SH-SY5Y (cell line): Measurements from ENCODE around the gene TNS3.

Source experiments
- GATA2 ChIP-seq: IDR thresholded peaks from 2 replicates; pipeline ENCODE4 v1.6.1; 2011; ENCODE audit warnings: mild to moderate bottlenecking, low read depth, low read length
- GATA3 ChIP-seq: IDR thresholded peaks from 2 replicates; pipeline ENCODE4 v1.6.1; 2011; ENCODE audit warnings: low read depth, mild to moderate bottlenecking, low read length, moderate library complexity

The TNS3 gene

DNA sequence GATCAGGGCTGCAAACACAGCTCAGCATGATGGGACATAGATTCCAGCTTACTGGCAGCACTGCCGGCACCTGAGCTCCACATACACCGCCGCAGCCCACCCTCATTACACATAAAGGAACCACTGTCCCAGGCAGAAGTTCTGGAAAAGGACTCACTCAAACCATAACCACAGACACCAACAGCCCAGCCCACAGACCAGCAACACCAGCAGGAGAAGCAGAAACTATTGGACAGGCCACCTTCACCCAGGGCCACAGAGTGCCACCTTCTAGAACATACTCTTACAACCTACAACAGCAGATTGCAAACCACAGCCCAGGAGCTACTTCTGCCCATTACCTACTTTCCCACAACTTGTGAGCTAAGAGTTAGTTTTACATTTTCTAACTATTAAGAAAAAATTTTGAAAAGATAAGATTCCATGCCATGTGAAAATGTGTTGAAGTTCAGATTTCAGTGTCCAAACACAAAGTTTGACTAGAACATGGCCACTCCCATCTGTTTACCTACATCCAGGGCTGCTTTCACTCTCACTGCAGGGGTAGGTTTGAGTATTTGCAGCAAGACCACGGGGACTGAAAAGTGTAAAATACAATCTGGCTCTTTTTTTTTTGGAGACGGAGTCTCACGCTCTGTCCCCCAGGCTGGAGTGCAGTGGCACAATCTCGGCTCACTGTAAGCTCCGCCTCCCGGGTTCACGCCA is 153.0 kb downstream of the TNS3 start:
- TF ChIP-seq GATA2 (no peak), GATA3 (no peak)

DNA sequence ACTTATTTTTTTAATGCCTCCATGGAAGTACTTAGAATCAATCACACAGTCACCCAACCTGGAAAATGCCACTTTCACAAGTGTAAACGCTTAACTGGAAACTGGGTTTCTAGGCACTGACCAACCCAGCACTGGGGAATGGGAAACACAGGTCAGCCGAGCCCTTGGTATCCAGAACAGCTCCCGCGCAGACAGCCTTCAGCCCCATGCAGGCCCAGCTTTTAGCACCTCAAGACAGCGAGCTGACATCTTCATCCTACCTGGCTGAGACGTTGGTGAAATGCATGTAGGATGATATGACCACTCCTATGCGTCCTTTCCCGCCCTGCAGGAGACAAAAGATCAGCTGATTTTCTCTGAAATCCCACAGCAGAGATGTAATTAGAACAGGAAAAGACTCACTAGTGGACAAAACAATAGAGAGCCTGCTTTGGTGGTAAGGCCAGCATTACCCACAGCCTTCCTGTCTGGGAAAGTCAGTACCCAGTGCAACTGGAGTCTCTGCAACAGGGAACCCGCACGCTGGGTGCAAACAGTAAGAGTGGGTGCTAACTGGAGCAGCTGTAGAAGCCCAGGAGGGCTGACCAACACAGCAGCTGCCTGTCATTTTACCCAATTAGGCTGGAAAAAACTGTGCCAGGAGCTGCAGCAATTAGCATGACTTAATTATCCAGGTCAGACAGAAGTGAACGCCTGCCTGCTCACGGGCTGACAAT is 153.7 kb downstream of the TNS3 start:
- TF ChIP-seq GATA3: no peak
- peak; percentile 59 for TF ChIP-seq GATA2

GRCh38 chr7:47427051-47427643 is 154.8 kb downstream of the TNS3 start:
- TF ChIP-seq GATA3 (no peak), GATA2 (no peak)

DNA sequence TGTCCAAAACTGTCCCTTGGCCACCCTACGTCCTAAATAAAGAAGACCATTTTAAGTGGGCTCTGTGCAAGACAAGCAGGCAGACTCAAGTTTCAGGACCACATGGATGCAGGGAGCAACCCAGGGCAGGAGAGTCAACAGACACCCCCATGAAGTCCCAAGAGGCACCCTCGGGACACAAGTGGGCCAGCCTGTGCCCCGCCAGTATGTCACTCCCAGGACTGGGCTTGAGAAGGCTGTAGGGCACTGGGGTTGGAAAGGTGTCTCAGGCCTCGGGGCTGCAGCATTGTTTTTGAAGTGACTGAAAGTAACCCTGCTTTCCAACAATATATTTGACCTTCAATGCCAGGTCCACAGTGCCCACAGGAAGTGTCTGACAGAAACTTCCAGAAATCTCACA is 157.4 kb downstream of the TNS3 start:
- no peak for TF ChIP-seq GATA2
- TF ChIP-seq GATA3: no peak

- no peak for TF ChIP-seq GATA2
- TF ChIP-seq GATA3: no peak
Measured at GRCh38 chr7:47423196-47423595, 158.7 kb downstream of the TNS3 start.

DNA sequence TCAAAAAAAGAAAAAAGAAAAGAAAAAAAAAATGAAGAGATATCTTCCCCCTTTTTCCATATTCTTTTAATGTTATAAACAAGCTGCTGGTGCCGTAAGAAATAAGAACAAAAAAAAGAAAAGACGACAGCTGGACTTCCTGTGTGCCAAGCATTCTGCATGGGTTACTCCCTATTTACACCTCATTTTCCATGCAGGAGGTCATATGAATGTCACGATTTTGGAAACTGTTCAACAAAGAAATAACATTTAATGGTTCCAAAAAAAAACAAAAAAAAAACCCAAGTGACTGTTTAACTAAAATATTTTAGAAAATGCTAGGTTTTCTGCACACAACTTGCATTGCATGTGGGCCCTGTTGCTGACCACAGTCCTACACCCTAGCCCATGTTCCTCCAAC is 159.3 kb downstream of the TNS3 start:
- TF ChIP-seq GATA3 (no peak), GATA2 (no peak)

DNA sequence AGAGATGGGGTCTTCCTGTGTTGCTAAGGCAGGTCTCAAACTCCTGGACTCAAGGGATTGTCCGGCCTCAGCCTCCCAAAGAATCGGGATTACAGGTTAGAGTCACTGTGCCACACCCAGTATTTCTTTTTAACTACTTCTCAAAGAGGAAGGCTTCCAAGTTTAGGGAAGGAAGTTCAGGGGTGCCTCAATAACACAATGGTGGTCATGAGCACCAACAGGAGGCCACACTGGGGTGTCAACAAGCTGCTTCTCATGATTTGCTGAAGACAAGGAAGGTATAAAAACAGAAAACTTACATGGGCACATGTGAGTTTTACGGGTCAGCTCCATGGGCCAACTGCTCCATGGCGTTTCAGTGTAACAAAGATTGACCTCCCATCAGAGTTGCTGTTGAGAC is 160.5 kb downstream of the TNS3 start:
- no peak for TF ChIP-seq GATA3
- no peak for TF ChIP-seq GATA2

DNA sequence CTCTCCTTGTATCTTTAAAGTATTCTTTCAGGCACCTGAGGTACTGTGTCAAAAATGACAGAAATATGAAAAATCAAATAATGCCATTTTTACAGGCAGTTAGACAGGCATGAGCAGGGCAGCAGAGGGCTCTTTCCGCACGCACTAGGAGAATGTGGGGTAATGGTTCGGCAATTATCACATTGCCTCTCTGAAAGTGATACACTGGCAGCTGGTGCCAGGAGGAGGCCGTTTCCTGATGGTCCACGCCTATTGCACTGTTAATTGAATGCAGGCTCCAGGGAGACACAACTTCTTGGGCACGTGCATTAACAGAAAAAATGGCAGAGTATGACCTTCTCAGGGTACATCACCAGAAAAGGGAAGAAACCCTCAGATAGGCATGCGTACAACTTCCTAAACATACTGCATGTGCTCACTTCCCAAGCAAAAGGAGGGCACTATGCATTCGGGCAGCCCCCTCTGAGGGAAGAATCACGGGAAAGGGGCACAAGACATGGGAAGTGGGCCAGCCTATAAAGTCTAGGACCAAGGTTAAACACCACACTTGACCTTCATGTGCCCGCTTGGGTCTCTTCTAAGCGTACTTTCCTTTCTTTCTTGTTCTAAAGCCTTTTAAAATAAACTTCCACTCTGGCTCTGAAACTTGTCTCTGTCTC is 161.7 kb downstream of the TNS3 start:
- TF ChIP-seq GATA3 (no peak), GATA2 (no peak)

GRCh38 chr7:47419471-47419870 is 162.4 kb downstream of the TNS3 start:
- TF ChIP-seq GATA2 (no peak), GATA3 (no peak)

DNA sequence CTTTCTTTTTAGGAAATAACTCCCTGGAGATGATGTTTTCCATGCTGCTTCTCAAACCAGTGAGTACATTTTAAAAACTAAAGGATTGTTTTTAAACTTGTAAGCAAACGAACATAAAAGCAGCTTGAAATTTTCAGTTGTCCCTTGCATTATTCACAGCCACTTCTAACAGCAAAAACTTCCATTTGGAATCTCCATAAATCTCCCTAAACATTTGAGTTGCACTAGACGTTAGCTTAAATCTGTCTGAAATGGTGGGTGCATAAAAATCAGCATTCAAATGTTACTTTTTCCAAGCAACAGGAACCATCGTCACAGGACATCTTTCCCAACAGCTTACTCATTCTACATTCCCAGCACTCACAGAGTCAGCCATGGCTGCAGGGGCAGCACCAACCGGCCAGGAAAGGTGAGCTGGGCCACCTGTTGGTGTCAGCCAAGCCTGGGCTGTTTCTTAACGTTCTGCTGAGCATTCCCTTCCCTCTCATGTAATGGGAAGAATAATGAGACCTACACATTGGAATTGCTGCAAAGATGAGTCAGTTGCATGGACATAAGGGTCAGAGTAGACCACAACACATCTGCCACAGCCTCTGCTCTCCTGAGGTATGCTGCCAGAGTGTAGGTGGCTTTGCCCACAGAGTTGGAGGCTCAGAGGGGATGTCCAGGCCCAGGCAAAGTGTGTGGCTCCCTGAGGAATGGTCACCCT is 163.2 kb downstream of the TNS3 start:
- TF ChIP-seq GATA2 (no peak), GATA3 (no peak)

GRCh38 chr7:47416492-47417480 is 165.1 kb downstream of the TNS3 start:
- TF ChIP-seq GATA2 (no peak), GATA3 (no peak)

GRCh38 chr7:47415318-47416212 is 166.3 kb downstream of the TNS3 start:
- no peak for TF ChIP-seq GATA2
- TF ChIP-seq GATA3: no peak
